SW 1271 (cell line): ENCODE data around the gene PMPCA.

Source experiments
- DNase-seq, 2 experiments: peaks; one replicate each; lab custom pipeline; 2025; lab: John Stamatoyannopoulos, UW

PMPCA gene

GRCh38 chr9:136373300-136374182, 36.9 kb upstream of the PMPCA start, which contains the start of gene CARD9:
TSS of gene CARD9 (minus strand) at chr9:136373669. CDS start at chr9:136372078, 1,591 bp downstream.
- DNase-seq: no peak

GRCh38 chr9:136374183-136374575, 36.3 kb upstream of the PMPCA start:
- DNase-seq: no peak

- DNase-seq: no peak
Measured at GRCh38 chr9:136375096-136375495, 35.4 kb upstream of the PMPCA start.

- no peak for DNase-seq
Measured at GRCh38 chr9:136376457-136376856, 34.0 kb upstream of the PMPCA start.

GRCh38 chr9:136377341-136378169, 32.9 kb upstream of the PMPCA start:
- no peak for DNase-seq

GRCh38 chr9:136378170-136379002, 32.1 kb upstream of the PMPCA start:
- no peak for DNase-seq

GRCh38 chr9:136379003-136379287, 31.5 kb upstream of the PMPCA start:
- no peak for DNase-seq

- DNase-seq: no peak
Measured at GRCh38 chr9:136379401-136379800, 31.1 kb upstream of the PMPCA start.

- DNase-seq: no peak
Measured at GRCh38 chr9:136379891-136380290, 30.6 kb upstream of the PMPCA start.

GRCh38 chr9:136380381-136380780, 30.1 kb upstream of the PMPCA start:
- DNase-seq: no peak

- no peak for DNase-seq
Measured at GRCh38 chr9:136381311-136381710, 29.1 kb upstream of the PMPCA start.

GRCh38 chr9:136381966-136382513, 28.4 kb upstream of the PMPCA start:
- no peak for DNase-seq

GRCh38 chr9:136383436-136383835, 27.0 kb upstream of the PMPCA start:
- DNase-seq: no peak

- DNase-seq: no peak
Measured at GRCh38 chr9:136385015-136385414, 25.4 kb upstream of the PMPCA start.

- DNase-seq: no peak
Measured at GRCh38 chr9:136386018-136386417, 24.4 kb upstream of the PMPCA start.

GRCh38 chr9:136387217-136387616, 23.2 kb upstream of the PMPCA start:
- DNase-seq: no peak

GRCh38 chr9:136389396-136389795, 21.1 kb upstream of the PMPCA start:
- no peak for DNase-seq

- no peak for DNase-seq
Measured at GRCh38 chr9:136391737-136392537, 18.5 kb upstream of the PMPCA start.

- DNase-seq: no peak
Measured at GRCh38 chr9:136392538-136393449, 17.7 kb upstream of the PMPCA start.

- no peak for DNase-seq
Measured at GRCh38 chr9:136393531-136393930, 16.9 kb upstream of the PMPCA start.
